ENCODE measurements around the gene DSCAM. TPM values are rescaled to one million over a fixed set of nuclear protein-coding genes. Genes with fewer than 3 reads are reported as not detected.

DSCAM gene
- total and polyA plus RNA-seq, 4 donors: 0.02 to 0.25 (median 0.09) TPM

DNA sequence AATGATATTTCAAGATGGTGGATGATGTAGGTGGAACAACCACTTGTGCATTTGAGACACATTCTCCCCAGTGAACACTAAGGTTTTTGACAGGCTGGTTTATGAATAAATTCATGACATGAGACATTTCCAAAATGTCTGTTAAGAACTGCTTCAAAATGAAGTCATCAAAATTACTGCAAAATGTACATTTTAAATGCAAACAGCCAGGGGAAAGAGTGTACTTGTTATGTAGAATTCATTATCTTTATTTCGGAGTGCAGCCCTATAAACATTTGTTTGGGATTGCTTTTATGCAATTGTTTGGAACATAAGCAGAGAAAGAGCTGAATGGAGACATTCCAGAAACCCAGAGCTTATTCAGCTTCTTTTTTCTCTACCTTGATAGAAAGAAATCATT lies 49.5 kb downstream of the DSCAM start:
- Histone ChIP-seq H3K4me3 (no peak overlapping the region), H3K9ac (ENCODE audit: insufficient read depth in 1 of 2, low read length in 2 of 2) (no peak overlapping the region), H3K27me3 (ENCODE audit: control insufficient read depth in 3 of 3, insufficient read depth in 3 of 3, low read length in 2 of 3) (no peaks in the 10 kb centered on the region), H3K4me1 (ENCODE audit: control insufficient read depth in 5 of 5, insufficient read depth in 5 of 5, low read length in 5 of 5) (peaks cover 0 to 7% (median 0%) of the 10 kb centered on the region in 5 donors), H3K27ac (ENCODE audit: low read depth in 1 of 2, low read length in 1 of 2) (no peak overlapping the region), H3K36me3 (ENCODE audit: control insufficient read depth in 4 of 4, insufficient read depth in 4 of 4, low read length in 4 of 4) (no peaks in the 10 kb centered on the region), H3K9me3 (ENCODE audit: control insufficient read depth in 4 of 4, insufficient read depth in 3 of 4, low read length in 3 of 4) (peaks cover 0 to 16% (median 10%) of the 10 kb centered on the region in 4 donors)
- DNase-seq (no peak), ATAC-seq (ENCODE audit: insufficient read depth, low FRiP score) (no peak)
- WGBS, 2 donors: 70 to 81% methylated on average over 1 of the region's 1 CpG
- TF ChIP-seq, protein P1, sequence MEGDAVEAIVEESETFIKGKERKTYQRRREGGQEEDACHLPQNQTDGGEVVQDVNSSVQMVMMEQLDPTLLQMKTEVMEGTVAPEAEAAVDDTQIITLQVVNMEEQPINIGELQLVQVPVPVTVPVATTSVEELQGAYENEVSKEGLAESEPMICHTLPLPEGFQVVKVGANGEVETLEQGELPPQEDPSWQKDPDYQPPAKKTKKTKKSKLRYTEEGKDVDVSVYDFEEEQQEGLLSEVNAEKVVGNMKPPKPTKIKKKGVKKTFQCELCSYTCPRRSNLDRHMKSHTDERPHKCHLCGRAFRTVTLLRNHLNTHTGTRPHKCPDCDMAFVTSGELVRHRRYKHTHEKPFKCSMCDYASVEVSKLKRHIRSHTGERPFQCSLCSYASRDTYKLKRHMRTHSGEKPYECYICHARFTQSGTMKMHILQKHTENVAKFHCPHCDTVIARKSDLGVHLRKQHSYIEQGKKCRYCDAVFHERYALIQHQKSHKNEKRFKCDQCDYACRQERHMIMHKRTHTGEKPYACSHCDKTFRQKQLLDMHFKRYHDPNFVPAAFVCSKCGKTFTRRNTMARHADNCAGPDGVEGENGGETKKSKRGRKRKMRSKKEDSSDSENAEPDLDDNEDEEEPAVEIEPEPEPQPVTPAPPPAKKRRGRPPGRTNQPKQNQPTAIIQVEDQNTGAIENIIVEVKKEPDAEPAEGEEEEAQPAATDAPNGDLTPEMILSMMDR (IDR thresholded peaks at IDR 0.05; ENCODE audit: control extremely low read depth, extremely low read depth): no peak

DNA sequence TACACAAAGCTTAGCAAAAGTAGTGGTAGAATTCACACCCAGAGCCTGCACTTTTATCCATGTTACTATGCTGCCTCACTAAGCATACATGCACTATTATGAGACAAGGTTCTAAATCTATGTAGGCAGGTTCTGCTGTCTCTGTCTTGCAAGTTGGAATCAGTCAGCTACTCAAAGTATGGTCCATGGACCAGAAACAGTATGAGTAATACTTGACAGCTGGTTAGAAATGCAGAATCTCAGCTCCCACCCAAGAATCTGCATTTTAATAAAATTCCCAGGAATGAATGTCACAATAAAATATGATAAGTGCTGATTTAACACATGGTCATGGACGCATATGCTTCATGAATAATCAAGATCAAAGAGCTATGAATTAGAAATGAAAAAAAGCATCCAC lies 50.5 kb downstream of the DSCAM start:
- Histone ChIP-seq H3K9ac (ENCODE audit: insufficient read depth in 1 of 2, low read length in 2 of 2) (no peak overlapping the region), H3K4me1 (ENCODE audit: control insufficient read depth in 5 of 5, insufficient read depth in 5 of 5, low read length in 5 of 5) (peaks cover 0 to 9% (median 0%) of the 10 kb centered on the region in 5 donors), H3K9me3 (ENCODE audit: control insufficient read depth in 4 of 4, insufficient read depth in 3 of 4, low read length in 3 of 4) (peaks cover 0 to 14% (median 7%) of the 10 kb centered on the region in 4 donors), H3K27ac (ENCODE audit: low read depth in 1 of 2, low read length in 1 of 2) (no peak overlapping the region), H3K27me3 (ENCODE audit: control insufficient read depth in 3 of 3, insufficient read depth in 3 of 3, low read length in 2 of 3) (no peaks in the 10 kb centered on the region), H3K36me3 (ENCODE audit: control insufficient read depth in 4 of 4, insufficient read depth in 4 of 4, low read length in 4 of 4) (no peaks in the 10 kb centered on the region), H3K4me3 (no peak overlapping the region)
- 60 to 78% methylated on average over 1 of the region's 1 CpG for WGBS, 2 donors
- DNase-seq (no peak), ATAC-seq (ENCODE audit: insufficient read depth, low FRiP score) (no peak)
- TF ChIP-seq, protein P1 (IDR thresholded peaks at IDR 0.05; ENCODE audit: control extremely low read depth, extremely low read depth): no peak

DNA sequence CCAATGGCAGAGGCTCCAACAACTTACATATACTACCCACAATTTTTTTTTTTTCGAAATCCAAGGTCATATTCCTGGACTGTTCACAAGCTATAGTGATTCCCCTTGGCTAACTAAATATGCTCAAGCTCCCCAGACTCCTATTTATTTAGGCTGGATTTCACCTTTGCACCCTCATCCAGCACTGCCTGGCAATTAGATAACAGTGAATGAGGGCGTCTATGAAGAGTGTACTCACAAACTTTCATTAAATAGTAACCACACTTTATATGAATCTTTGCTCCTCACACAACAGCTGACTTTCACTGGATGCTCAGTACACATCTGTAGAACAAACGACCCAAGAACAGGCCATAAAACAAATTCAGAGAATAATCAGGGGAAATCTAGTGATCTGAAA lies 51.6 kb downstream of the DSCAM start:
- WGBS, 2 donors: 64 to 73% methylated on average over 3 of the region's 3 CpGs
- Histone ChIP-seq H3K4me1 (ENCODE audit: control insufficient read depth in 5 of 5, insufficient read depth in 5 of 5, low read length in 5 of 5) (peaks cover 0 to 9% (median 0%) of the 10 kb centered on the region in 5 donors), H3K27me3 (ENCODE audit: control insufficient read depth in 3 of 3, insufficient read depth in 3 of 3, low read length in 2 of 3) (peaks cover 0 to 3% (median 0%) of the 10 kb centered on the region in 3 donors), H3K9me3 (ENCODE audit: control insufficient read depth in 4 of 4, insufficient read depth in 3 of 4, low read length in 3 of 4) (peaks cover 0 to 10% (median 6%) of the 10 kb centered on the region in 4 donors), H3K9ac (ENCODE audit: insufficient read depth in 1 of 2, low read length in 2 of 2) (no peak overlapping the region), H3K27ac (ENCODE audit: low read depth in 1 of 2, low read length in 1 of 2) (no peak overlapping the region), H3K4me3 (no peak overlapping the region), H3K36me3 (ENCODE audit: control insufficient read depth in 4 of 4, insufficient read depth in 4 of 4, low read length in 4 of 4) (no peaks in the 10 kb centered on the region)
- ATAC-seq (ENCODE audit: insufficient read depth, low FRiP score) (no peak), DNase-seq (no peak)
- TF ChIP-seq, protein P1 (IDR thresholded peaks at IDR 0.05; ENCODE audit: control extremely low read depth, extremely low read depth): no peak

Data from lung (tissue), 12 donors.